SK-N-SH treated with all-trans-retinoic acid at 6 μM for 48 hours (cell line): Measurements from ENCODE around the gene IFITM1.

Source experiments
- ARNTL ChIP-seq: fragments of 450-650 bp; formaldehyde crosslinking; IDR thresholded peaks from 2 replicates; pipeline ENCODE4 v1.5.0; 2020; ENCODE audit warnings: low read depth, mild to moderate bottlenecking, moderate library complexity, borderline replicate concordance
- OSR1 ChIP-seq: fragments of 250-450 bp; sonication (Bioruptor Pico); IDR thresholded peaks from 2 replicates; pipeline ENCODE4 v1.8.0; 2022; ENCODE audit warnings: moderate library complexity, mild to moderate bottlenecking, inconsistent platforms
- SNAI2 ChIP-seq: fragments of 250-450 bp; sonication (Bioruptor Pico); IDR thresholded peaks from 2 replicates; pipeline ENCODE4 v1.5.0; 2020; ENCODE audit warnings: mild to moderate bottlenecking, moderate library complexity
- TCF4 ChIP-seq: fragments of 250-450 bp; sonication (Bioruptor Pico); IDR thresholded peaks from 2 replicates; pipeline ENCODE4 v1.8.0; 2021; ENCODE audit warnings: mild to moderate bottlenecking, moderate library complexity, borderline replicate concordance
- ZFP3 ChIP-seq: fragments of 250-450 bp; sonication (Bioruptor Pico); IDR thresholded peaks from 2 replicates; pipeline ENCODE4 v1.5.0; 2020; ENCODE audit warnings: mild to moderate bottlenecking, moderate library complexity
- TF ChIP-seq, protein P1 (sequence below): fragments of 250-450 bp; sonication (Bioruptor Pico); IDR thresholded peaks from 2 replicates; pipeline ENCODE4 v1.8.0; 2021; ENCODE audit warnings: low read depth, mild to moderate bottlenecking, moderate library complexity, borderline replicate concordance
- TF ChIP-seq, protein P2 (sequence below): fragments of 250-450 bp; sonication (Bioruptor Pico); IDR thresholded peaks from 2 replicates; pipeline ENCODE4 v1.5.1; 2020; ENCODE audit warnings: low read depth, mild to moderate bottlenecking, moderate library complexity
- TF ChIP-seq, protein P3 (sequence below): fragments of 250-450 bp; sonication (Bioruptor Pico); IDR thresholded peaks from 2 replicates; pipeline ENCODE4 v1.5.0; 2020; ENCODE audit warnings: mild to moderate bottlenecking, moderate library complexity

DNA sequence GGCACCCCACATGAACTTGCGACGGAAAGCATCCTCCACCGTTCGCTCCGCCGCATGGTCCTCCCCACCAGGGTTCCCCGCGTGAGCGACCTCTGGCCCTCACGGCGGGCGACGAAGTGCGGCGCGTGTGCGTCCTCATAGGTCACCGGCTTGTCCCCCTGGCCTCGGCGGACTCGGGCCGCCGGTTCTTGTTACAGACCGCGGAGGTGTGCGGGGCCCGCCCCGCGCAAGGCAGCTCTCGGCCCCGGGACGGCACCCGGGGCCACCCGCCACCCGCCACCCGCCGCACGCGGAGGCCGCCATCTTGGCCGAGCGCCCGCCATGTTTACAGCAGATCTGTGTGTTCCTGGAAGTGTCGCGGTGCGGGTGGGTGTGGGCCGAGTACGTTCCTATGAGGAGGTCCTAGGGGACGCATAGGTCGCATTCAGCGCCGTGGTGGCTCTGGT is 9.8 kb upstream of the IFITM1 start:
- TF ChIP-seq, protein P1, sequence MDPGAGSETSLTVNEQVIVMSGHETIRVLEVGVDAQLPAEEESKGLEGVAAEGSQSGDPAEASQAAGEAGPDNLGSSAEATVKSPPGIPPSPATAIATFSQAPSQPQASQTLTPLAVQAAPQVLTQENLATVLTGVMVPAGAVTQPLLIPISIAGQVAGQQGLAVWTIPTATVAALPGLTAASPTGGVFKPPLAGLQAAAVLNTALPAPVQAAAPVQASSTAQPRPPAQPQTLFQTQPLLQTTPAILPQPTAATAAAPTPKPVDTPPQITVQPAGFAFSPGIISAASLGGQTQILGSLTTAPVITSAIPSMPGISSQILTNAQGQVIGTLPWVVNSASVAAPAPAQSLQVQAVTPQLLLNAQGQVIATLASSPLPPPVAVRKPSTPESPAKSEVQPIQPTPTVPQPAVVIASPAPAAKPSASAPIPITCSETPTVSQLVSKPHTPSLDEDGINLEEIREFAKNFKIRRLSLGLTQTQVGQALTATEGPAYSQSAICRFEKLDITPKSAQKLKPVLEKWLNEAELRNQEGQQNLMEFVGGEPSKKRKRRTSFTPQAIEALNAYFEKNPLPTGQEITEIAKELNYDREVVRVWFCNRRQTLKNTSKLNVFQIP (CRISPR knock-in tag): no peak
- no peak for TF ChIP-seq OSR1 (CRISPR knock-in tag)
- TF ChIP-seq ARNTL (CRISPR knock-in tag): no peak
- TF ChIP-seq, protein P2, sequence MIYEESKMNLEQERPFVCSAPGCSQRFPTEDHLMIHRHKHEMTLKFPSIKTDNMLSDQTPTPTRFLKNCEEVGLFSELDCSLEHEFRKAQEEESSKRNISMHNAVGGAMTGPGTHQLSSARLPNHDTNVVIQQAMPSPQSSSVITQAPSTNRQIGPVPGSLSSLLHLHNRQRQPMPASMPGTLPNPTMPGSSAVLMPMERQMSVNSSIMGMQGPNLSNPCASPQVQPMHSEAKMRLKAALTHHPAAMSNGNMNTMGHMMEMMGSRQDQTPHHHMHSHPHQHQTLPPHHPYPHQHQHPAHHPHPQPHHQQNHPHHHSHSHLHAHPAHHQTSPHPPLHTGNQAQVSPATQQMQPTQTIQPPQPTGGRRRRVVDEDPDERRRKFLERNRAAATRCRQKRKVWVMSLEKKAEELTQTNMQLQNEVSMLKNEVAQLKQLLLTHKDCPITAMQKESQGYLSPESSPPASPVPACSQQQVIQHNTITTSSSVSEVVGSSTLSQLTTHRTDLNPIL (CRISPR knock-in tag): no peak
- TF ChIP-seq TCF4 (CRISPR knock-in tag): no peak
- TF ChIP-seq, protein P3, sequence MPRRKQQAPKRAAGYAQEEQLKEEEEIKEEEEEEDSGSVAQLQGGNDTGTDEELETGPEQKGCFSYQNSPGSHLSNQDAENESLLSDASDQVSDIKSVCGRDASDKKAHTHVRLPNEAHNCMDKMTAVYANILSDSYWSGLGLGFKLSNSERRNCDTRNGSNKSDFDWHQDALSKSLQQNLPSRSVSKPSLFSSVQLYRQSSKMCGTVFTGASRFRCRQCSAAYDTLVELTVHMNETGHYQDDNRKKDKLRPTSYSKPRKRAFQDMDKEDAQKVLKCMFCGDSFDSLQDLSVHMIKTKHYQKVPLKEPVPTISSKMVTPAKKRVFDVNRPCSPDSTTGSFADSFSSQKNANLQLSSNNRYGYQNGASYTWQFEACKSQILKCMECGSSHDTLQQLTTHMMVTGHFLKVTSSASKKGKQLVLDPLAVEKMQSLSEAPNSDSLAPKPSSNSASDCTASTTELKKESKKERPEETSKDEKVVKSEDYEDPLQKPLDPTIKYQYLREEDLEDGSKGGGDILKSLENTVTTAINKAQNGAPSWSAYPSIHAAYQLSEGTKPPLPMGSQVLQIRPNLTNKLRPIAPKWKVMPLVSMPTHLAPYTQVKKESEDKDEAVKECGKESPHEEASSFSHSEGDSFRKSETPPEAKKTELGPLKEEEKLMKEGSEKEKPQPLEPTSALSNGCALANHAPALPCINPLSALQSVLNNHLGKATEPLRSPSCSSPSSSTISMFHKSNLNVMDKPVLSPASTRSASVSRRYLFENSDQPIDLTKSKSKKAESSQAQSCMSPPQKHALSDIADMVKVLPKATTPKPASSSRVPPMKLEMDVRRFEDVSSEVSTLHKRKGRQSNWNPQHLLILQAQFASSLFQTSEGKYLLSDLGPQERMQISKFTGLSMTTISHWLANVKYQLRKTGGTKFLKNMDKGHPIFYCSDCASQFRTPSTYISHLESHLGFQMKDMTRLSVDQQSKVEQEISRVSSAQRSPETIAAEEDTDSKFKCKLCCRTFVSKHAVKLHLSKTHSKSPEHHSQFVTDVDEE (CRISPR knock-in tag): no peak
- TF ChIP-seq SNAI2 (CRISPR knock-in tag): no peak
- TF ChIP-seq ZFP3 (CRISPR knock-in tag): no peak
